GM08714 (cell line): ENCODE results near the gene SREBF2.
"Not testable (repeated sequence)": the region's sequence is repeated elsewhere in the genome, so short reads cannot be mapped to it uniquely, and the experiment has no call there.

ENCODE experiments used
- H3K4me3 ChIP-seq: fragments of 200-500 bp; sonication (Bioruptor generic); 2 replicates; pipeline ENCODE4 v1.5.1; 2014; ENCODE audit warnings: mild to moderate bottlenecking, low read length, inconsistent platforms
- ZNF274 ChIP-seq: IDR thresholded peaks from 2 replicates; pipeline ENCODE4 v1.6.1; 2012; ENCODE audit warnings: mild to moderate bottlenecking, low read depth, low read length

Gene SREBF2

DNA sequence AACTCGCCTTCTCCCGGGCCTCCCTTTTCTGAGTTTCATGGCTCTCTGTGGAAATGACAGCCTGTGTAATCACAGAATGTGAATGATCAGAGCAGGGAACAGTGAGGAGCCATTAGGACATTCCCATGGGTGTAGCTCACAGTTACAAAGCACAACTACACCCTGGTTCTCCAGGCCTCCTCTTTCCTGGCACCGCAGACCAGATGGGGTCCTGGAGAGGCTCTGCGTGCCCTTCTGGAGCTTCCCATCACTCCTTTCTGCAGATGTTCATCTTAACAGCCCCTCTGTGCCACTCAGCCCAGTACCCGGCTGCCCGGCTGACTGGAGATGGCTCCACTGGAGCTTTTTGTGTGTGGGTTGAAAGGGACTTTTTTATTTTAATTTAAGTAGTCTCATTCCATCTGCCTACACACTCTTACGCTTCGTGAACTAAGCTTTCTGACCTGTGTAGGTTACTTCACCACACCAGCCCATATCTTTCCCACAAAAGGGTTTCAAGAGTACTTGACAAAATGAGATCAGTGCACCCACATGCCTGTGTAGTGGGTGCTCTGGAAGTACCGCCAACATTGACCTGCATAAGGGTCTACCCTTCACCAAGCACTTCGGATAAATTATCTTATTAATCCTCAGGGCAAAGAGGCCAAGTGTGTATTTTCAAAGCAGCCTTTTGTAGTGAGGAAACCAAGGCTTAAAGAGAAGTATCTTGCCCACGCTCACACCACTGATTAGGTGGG, 29.8 kb downstream of the SREBF2 start:
- peak overlapping the region; percentile 7; the same call in 1 of the 2 replicates for H3K4me3 ChIP-seq
- TF ChIP-seq ZNF274 = no peak

- no peak overlapping the region for H3K4me3 ChIP-seq
- TF ChIP-seq ZNF274 = no peak
These were observed 30.6 kb downstream of the SREBF2 start for GRCh38 chr22:41863472-41863871.

DNA sequence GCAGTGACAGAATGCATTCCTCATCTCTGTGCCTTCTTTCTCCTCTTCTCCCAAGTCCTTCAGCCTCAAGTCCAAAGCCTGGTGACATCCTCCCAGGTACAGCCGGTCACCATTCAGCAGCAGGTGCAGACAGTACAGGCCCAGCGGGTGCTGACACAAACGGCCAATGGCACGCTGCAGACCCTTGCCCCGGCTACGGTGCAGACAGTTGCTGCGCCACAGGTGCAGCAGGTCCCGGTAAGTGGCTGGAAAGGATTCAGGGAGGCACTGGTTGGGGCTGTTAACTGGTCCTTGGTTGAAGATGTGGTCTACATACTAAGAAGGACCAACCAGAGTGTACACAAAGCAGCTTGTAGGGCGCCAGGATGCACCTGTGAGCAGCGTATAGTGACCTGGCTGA, 35.7 kb downstream of the SREBF2 start:
- TF ChIP-seq ZNF274 = no peak
- no peak overlapping the region for H3K4me3 ChIP-seq

DNA sequence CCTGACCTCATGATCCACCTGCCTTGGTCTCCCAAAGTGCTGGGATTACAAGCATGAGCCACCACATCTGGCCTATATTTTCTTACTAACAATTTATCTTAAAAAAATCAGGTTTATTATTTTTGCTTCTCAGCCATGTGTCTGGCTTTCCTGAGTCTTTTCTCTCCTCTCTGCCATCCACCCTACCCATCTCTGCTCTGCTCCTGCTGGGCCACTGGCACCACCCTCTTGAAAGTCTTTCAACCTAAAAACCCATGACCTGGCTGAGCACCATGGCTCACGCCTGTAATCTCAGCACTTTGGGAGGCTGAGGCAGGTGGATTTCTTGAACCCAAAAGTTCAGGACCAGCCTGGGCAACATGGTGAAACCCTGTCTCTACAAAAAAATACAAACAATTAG, 37.2 kb downstream of the SREBF2 start:
- H3K4me3 ChIP-seq = not testable (repeated sequence)

DNA sequence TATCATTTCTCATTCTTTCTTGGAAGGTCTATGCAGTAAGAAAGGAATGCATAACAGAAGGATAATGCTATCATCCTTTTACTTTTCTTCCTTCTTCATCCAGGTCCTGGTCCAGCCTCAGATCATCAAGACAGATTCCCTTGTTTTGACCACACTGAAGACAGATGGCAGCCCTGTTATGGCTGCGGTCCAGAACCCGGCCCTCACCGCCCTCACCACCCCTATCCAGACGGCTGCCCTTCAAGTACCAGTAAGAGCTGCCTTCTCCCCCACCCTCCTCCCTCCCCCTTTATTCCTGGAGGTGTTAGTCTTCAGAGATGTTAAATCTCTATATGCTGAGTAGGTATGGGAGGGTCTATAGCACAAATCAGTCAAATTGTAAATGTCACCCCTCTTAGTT, 37.9 kb downstream of the SREBF2 start:
- no peak for TF ChIP-seq ZNF274
- H3K4me3 ChIP-seq = no peak overlapping the region

- TF ChIP-seq ZNF274 = no peak
These were observed 40.5 kb downstream of the SREBF2 start for GRCh38 chr22:41873391-41873790.

DNA sequence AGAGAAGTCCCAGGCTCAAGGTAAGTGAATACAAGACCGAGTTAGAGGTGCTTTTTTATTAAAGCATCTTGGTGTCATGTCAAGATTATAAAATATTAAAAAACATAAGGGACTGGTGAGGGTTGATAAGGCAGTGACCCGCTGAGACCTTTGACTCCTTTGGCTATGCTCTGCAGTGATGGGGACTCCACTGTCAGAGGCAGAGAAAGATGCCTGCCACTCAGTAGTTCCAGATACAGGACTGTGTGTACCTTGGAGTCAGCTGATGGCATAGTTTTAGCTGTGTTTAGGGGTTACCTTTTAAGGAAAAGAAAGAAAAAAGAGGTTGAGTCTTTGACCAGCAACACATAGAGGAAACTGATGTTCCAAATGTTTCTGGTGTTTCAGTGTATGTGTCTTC, 41.2 kb downstream of the SREBF2 start:
- no peak overlapping the region for H3K4me3 ChIP-seq
- no peak for TF ChIP-seq ZNF274

More at GRCh38 chr22:41873391-41873790, 40.5 kb downstream of the SREBF2 start:
- H3K4me3 ChIP-seq = no peak overlapping the region

DNA sequence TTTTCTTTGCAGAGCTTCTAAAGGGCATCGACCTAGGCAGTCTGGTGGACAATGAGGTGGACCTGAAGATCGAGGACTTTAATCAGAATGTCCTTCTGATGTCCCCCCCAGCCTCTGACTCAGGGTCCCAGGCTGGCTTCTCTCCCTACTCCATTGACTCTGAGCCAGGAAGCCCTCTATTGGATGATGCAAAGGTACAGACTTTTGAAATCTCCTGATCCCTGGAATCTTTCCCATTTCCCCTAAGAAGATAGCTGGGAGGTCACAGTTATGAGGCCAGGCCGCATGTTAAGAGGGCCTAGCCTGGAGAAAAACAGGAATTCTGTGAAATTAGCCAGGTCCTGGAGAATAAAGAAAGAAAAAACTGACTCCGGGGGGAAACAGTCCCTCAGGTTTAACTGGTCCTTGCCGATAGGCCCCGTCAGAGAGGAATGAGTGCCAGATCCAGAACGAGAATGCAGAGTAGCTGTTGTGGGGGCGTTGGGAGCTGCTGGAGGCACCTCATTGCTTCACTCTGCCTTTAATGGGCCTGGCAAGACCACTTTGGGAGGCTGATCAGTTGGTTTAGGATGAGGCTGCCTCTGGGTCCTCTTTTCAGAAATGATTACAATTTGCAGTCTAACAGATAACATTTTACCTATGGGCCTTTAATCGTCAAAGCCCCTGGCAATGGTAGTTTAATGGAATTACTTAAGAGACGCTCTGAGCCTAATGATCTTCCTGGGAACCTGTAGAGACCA, 42.8 kb downstream of the SREBF2 start:
- TF ChIP-seq ZNF274 = no peak
- no peak overlapping the region for H3K4me3 ChIP-seq

DNA sequence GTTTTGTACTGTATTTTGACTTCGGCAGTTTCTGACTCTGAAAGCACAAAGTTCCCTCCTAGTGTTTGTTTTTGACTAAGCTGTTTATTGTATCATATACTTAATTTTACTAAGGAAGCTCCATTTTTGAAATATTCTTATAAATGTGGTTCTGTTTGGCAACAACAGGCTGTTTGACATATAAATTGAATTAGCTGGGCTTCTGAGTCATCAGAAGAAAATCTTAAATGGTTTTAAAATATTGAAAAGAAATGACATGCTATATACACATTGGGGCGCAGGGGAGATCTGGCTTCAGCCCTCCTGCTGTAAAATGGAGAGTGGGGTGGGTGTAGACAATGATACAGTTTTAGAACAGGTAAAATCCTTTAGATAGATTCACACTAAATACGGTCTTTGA, 43.4 kb downstream of the SREBF2 start:
- H3K4me3 ChIP-seq = no peak overlapping the region
- no peak for TF ChIP-seq ZNF274

DNA sequence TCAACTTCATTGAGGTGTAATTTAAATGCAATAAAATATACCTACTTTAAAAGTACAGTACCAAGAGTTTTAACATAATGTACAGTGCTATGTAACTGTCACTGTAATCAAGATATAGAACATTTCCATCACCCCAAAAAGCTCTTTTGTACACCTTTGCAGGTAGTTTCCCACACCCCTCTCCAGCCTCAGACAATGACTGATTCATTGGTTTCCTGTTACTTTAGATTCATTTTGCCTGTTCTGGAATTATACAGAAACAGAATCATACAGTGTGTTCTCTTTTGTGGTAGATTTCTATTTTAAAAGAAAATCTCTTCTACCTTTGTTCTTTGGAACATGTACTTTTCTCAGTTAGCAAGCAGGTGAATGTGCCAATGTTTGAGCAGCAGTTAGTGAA, 43.8 kb downstream of the SREBF2 start:
- no peak for TF ChIP-seq ZNF274

GRCh38 chr22:41880653-41881052, 47.7 kb downstream of the SREBF2 start:
- H3K4me3 ChIP-seq = no peak overlapping the region
- no peak for TF ChIP-seq ZNF274

More for the DNA sequence above, 43.8 kb downstream of the SREBF2 start:
- no peak overlapping the region for H3K4me3 ChIP-seq

GRCh38 chr22:41883400-41883799, 50.5 kb downstream of the SREBF2 start:
- H3K4me3 ChIP-seq = no peak overlapping the region
- no peak for TF ChIP-seq ZNF274

DNA sequence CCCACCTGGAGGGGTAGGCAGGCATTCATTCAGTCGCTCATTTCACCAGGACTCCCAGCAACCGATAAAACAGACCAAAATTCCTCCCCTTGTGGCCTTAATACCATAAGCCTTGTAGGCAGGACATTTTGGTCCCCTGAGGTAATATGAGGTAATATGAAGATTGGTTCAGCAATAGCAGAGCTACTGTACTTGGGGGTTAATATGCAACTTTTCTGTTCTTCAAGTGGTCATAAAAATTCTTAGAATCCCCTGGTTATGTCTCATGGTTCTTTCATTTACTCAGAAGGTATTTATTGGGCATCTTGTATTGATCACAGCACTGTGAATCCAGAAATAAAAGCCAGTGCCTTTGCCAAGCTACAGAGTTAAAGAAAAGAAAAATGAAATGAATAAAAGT, 52.2 kb downstream of the SREBF2 start:
- TF ChIP-seq ZNF274 = no peak
- no peak overlapping the region for H3K4me3 ChIP-seq

DNA sequence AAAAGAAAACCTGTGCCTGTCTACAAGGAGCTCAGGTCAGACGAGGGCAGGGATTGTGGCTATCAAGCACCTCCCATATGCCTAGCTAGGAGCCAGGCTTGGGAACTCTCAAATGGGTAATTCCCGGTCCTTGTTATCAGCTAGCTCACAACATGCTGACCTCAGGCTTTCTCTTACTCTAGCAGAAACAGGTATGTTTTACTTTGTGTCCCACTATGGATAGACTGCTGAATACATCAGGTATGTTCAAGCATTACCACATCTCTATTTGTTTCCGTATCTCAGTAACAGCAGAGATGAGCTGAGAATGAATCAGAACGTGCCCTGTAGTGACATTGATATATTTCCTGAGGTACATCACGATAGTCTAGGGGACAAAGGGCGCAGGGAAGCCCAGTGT, 52.6 kb downstream of the SREBF2 start:
- no peak for TF ChIP-seq ZNF274
- no peak overlapping the region for H3K4me3 ChIP-seq

DNA sequence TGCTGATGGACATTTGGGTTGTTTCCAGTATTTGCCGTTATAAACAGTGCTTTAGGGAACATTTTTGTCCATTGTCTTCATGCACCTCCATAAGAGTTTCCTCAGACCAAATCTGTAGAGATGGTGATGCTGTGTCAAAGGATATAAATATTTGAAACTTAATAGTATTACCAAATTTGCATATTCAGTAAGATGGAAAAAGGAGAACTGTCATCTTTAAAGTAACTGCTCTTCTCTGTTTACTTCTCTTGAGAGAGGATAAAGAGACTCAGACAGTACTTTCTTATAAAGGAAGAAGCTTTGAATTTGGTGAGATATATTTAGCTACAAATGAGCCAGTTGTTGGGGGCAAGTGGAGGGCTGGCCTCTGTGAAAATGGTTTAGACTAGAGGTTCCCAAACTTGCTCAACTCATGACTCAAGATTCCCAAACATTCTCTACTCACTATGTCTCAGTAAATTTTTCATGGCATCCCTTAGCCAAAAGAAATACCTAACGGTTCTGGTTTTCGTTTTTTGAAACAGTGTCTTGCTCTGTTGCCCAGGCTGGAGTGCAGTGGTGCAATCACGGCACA, 55.8 kb downstream of the SREBF2 start:
- TF ChIP-seq ZNF274 = no peak
- no peak overlapping the region for H3K4me3 ChIP-seq
